Activated T-helper 1 cell treated with anti-CD3 and anti-CD28 coated beads, Interleukin-12 subunit alpha, Interleukin-12 subunit beta, Interleukin-2, Interleukin-4 antibody, amounts not matched to agents 30 ng/mL and 10 ng/mL and 1 ng/mL, durations not matched to agents 14 hours and 24 hours and 36 hours (primary cell): Measurements from ENCODE around the gene MYD88. TPM values are rescaled to one million over a fixed set of nuclear protein-coding genes. Genes with fewer than 3 reads are reported as not detected.

Source experiments
- DNase-seq: peaks from one replicate; pipeline ENCODE4 v3.0.0; 2021; ENCODE audit warnings: low spot score
- H3K27ac Mint-ChIP-seq: one replicate; pipeline ENCODE4 v1.8.0; 2021; ENCODE audit warnings: mild to moderate bottlenecking, mixed read lengths
- H3K27me3 Mint-ChIP-seq: one replicate; pipeline ENCODE4 v1.8.0; 2022; ENCODE audit warnings: mild to moderate bottlenecking, moderate library complexity, mixed read lengths; ENCODE audit not compliant: insufficient read depth
- H3K36me3 Mint-ChIP-seq: one replicate; pipeline ENCODE4 v1.8.0; 2021; ENCODE audit warnings: low read depth, mixed read lengths
- H3K4me1 Mint-ChIP-seq: one replicate; pipeline ENCODE4 v1.8.0; 2021; ENCODE audit warnings: low read depth, mixed read lengths
- H3K4me3 Mint-ChIP-seq: one replicate; pipeline ENCODE4 v1.8.0; 2021; ENCODE audit warnings: mild to moderate bottlenecking, moderate library complexity, mixed read lengths
- H3K9me3 Mint-ChIP-seq: one replicate; pipeline ENCODE4 v1.8.0; 2021; ENCODE audit warnings: mixed read lengths
- intact Hi-C: fragments of 100-400 bp; cut with micrococcal nuclease; formaldehyde crosslinking; loops from one replicate; pipeline ENCODE4 v1.15.1; 2024
- total RNA-seq: library from RNA; stranded (reverse); gene quantifications from 2 replicates; pipeline ENCODE4 v1.2.3, GENCODE V29; 2022

Gene MYD88
- total RNA-seq, 1 donor from 2014 or later: 42.1 TPM

DNA sequence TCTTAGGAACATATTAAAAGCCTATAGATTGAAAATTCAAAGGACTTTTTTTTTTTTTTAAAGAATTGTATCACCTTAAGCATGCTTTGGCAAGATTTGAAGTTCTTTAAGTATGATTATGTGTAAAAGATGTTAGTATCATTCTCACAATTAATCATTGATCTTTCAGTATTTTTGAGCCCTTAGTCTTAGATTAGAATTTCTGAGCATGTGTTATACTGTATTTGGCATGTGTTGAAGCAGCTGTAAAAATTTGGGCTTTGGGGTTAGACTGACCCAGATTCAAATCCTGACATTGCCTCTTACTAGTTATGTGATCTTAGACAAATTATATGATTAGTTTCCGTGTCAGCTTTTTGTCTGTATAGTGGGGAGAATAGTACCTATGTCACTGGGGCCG lies 33.2 kb downstream of the MYD88 start:
- H3K27ac Mint-ChIP-seq: no peak overlapping the region
- intact Hi-C loops: no loop called here

DNA sequence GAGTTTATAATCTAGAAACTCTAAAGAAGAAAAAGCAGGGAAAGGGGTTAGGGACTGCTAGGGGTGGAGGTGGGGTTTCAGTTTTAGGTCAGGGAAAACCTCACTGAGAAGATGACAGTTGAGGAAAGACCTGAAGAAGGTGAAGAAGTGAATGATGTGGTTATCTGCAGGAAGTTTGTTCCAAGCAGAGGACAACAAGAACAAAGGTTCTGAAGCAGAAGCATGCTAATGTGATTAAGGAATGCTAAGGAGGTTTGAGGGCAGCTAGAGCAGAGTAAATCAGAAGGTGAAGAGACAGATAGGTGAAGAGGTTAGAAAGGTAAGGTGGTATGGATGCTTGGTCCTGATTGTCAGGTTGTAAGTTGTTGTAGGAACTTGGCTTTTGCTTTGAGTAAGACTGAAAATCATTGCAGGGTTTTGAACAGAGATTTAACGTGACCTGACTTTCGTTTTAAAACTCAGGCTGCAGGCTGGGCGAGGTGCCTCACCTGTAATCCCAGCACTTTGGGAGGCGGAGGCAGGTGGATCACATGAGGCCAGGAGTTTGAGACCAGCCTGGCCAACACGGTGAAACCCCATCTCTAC lies 35.5 kb downstream of the MYD88 start:
- H3K9me3 Mint-ChIP-seq: no peaks in the 10 kb centered on the region
- DNase-seq: no peak
- H3K36me3 Mint-ChIP-seq: peaks cover 10% of the 10 kb centered on the region
- H3K27me3 Mint-ChIP-seq: no peaks in the 10 kb centered on the region
- peak overlapping the region; percentile 38 for H3K4me3 Mint-ChIP-seq
- H3K4me1 Mint-ChIP-seq: peaks cover 60% of the 10 kb centered on the region
- intact Hi-C loops: loop anchor here (1.0 kb wide), 1 partner anchor 31 kb away; no protein-coding TSS in a partner anchor
- peak overlapping the region; percentile 36 for H3K27ac Mint-ChIP-seq

More for the DNA sequence above, 33.2 kb downstream of the MYD88 start:
- DNase-seq: no peak
- Mint-ChIP-seq H3K4me3 (no peak overlapping the region), H3K36me3 (peaks cover 16% of the 10 kb centered on the region), H3K27me3 (no peaks in the 10 kb centered on the region), H3K9me3 (no peaks in the 10 kb centered on the region), H3K4me1 (peaks cover 71% of the 10 kb centered on the region)

DNA sequence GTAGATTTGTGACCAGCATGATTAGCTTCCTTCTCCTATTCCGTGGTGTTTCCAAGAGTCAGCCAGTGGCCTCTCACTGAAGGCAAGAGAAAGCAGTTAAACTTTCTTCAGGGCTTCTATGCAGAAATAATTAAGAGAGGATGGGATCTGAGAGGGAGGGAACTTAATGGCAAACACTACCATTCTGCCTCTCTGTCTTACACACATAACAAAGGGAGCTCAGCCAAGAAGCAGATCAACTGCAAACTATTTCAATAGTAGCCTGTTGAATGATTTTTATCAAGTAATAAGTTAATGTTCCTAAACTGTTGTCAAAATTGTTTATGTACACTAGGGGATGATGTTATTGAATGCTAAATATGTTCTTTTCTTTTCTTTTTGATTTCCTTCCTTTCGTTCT lies 38.7 kb downstream of the MYD88 start:
- DNase-seq: no peak
- intact Hi-C loops: no loop called here
- no peaks in the 10 kb centered on the region for H3K27me3 Mint-ChIP-seq
- H3K36me3 Mint-ChIP-seq: peaks cover 17% of the 10 kb centered on the region
- H3K4me1 Mint-ChIP-seq: peaks cover 44% of the 10 kb centered on the region
- H3K9me3 Mint-ChIP-seq: no peaks in the 10 kb centered on the region
- H3K27ac Mint-ChIP-seq: no peak overlapping the region
- H3K4me3 Mint-ChIP-seq: no peak overlapping the region

DNA sequence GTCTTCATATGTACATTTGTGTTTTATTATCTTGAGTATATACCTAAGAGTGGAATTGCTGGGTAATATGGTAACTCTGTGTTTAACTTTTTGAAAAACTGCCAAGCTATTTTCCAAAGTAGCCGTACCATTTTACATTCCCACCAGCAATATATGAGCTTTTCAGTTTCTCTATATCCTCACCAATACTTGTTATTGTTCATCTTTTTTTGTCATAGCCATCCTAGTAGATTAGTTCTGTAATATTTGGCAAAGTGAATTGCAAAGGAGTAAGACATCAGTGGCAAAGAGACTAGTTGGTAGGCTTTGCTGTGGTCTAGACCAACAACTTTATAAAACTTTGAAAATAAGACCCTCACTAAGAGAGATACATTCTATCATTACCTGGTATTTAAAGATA lies 48.3 kb downstream of the MYD88 start:
- peaks cover 36% of the 10 kb centered on the region for H3K36me3 Mint-ChIP-seq
- intact Hi-C loops: no loop called here

DNA sequence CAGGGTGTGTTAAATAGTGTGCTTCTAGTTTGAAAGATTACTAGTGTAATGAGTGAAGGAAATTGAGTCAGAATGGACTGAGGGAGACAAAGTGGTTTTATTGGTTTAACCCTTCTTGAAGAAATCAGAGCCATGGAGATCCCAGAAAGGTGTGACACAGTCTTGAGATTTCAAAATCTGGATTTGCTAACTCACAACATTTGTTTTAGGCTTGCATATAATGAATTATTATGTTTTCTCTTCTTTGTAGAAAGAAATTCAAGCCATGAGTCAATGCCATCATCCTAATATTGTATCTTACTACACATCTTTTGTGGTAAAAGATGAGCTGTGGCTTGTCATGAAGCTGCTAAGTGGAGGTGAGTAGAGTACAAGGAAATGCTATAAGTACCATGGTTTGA lies 52.0 kb downstream of the MYD88 start:
- intact Hi-C loops: no loop called here
- Mint-ChIP-seq H3K27ac (no peak overlapping the region), H3K36me3 (peaks cover 33% of the 10 kb centered on the region)

More for the DNA sequence above, 48.3 kb downstream of the MYD88 start:
- Mint-ChIP-seq H3K4me3 (no peak overlapping the region), H3K9me3 (peaks cover 5% of the 10 kb centered on the region), H3K27me3 (no peaks in the 10 kb centered on the region), H3K4me1 (no peaks in the 10 kb centered on the region), H3K27ac (no peak overlapping the region)
- no peak for DNase-seq

More for the DNA sequence above, 52.0 kb downstream of the MYD88 start:
- DNase-seq: no peak
- no peaks in the 10 kb centered on the region for H3K27me3 Mint-ChIP-seq
- no peak overlapping the region for H3K4me3 Mint-ChIP-seq
- no peaks in the 10 kb centered on the region for H3K4me1 Mint-ChIP-seq
- peaks cover 5% of the 10 kb centered on the region for H3K9me3 Mint-ChIP-seq

Other genes with a start within 250 kb of the MYD88 start
- gene VILL, start 147.9 kb upstream of the MYD88 start, total RNA-seq: 11.6 and 13.4 TPM in 2 replicates
- gene PLCD1, start 109.0 kb upstream of the MYD88 start, total RNA-seq: 3.9 and 4.3 TPM in 2 replicates
- gene DLEC1, start 99.5 kb upstream of the MYD88 start, total RNA-seq: 0.10 and 0.12 TPM in 2 replicates
- gene ACAA1, start 1.5 kb upstream of the MYD88 start, total RNA-seq: 69.3 and 73.4 TPM in 2 replicates
- 48.6 and 50.8 TPM in 2 replicates for gene OXSR1, start 26.9 kb downstream of the MYD88 start, total RNA-seq
- gene SLC22A13, start 127.2 kb downstream of the MYD88 start, total RNA-seq: 0.65 and 0.78 TPM in 2 replicates
- gene SLC22A14, start 143.6 kb downstream of the MYD88 start, total RNA-seq: not detected in 2 replicates
- 7.1 and 9.9 TPM in 2 replicates for gene XYLB, start 208.1 kb downstream of the MYD88 start, total RNA-seq